ENCODE results near the gene MAGI1. TPM values are rescaled to one million over a fixed set of nuclear protein-coding genes. Genes with fewer than 3 reads are reported as not detected.
"Not testable (repeated sequence)": the region's sequence is repeated elsewhere in the genome, so short reads cannot be mapped to it uniquely, and the experiment has no call there.

The MAGI1 gene
- total RNA-seq, 2 donors from 2014 or later = 23.4 to 41.4 TPM

GRCh38 chr3:65615329-65615728, 423.4 kb downstream of the MAGI1 start:
- Histone ChIP-seq H3K27me3 (no peaks in the 10 kb centered on the region), H3K36me3 (no peaks in the 10 kb centered on the region), H3K9ac (ENCODE audit: low read depth in 2 of 2, low read length in 2 of 2) (no peak overlapping the region), H3K9me3 (no peaks in the 10 kb centered on the region), H3K27ac (no peak overlapping the region), H3K4me1 (no peaks in the 10 kb centered on the region), H3K4me3 (no peak overlapping the region)
- no peak for TF ChIP-seq CTCF (IDR thresholded peaks at IDR 0.05)
- DNase-seq = no peak
- intact Hi-C loops (cut with DNase I) = no loop called here

GRCh38 chr3:65614585-65614984, 424.1 kb downstream of the MAGI1 start:
- no peak overlapping the region for H3K27ac ChIP-seq
- TF ChIP-seq CTCF (IDR thresholded peaks at IDR 0.05) = no peak
- H3K4me3 ChIP-seq = no peak overlapping the region
- no peaks in the 10 kb centered on the region for H3K9me3 ChIP-seq
- no peak overlapping the region for H3K9ac ChIP-seq (ENCODE audit: low read depth in 2 of 2, low read length in 2 of 2)
- H3K27me3 ChIP-seq = no peaks in the 10 kb centered on the region
- no peaks in the 10 kb centered on the region for H3K4me1 ChIP-seq
- no peak for DNase-seq
- no peaks in the 10 kb centered on the region for H3K36me3 ChIP-seq
- intact Hi-C loops (cut with DNase I) = no loop called here

- H3K4me3 ChIP-seq; intact Hi-C loops (cut with DNase I); DNase-seq; H3K27ac ChIP-seq; H3K9ac ChIP-seq (ENCODE audit: low read depth in 2 of 2, low read length in 2 of 2); H3K36me3 ChIP-seq; H3K27me3 ChIP-seq; H3K4me1 ChIP-seq; H3K9me3 ChIP-seq: not testable (repeated sequence)
Observed at GRCh38 chr3:65607965-65608460, 430.7 kb downstream of the MAGI1 start.

- Histone ChIP-seq H3K4me1 (no peaks in the 10 kb centered on the region), H3K9me3 (no peaks in the 10 kb centered on the region), H3K36me3 (no peaks in the 10 kb centered on the region), H3K9ac (ENCODE audit: low read depth in 2 of 2, low read length in 2 of 2) (no peak overlapping the region), H3K4me3 (no peak overlapping the region), H3K27me3 (no peaks in the 10 kb centered on the region), H3K27ac (no peak overlapping the region)
- TF ChIP-seq CTCF (IDR thresholded peaks at IDR 0.05) = no peak
- intact Hi-C loops (cut with DNase I) = no loop called here
- DNase-seq = no peak
Observed at GRCh38 chr3:65607101-65607500, 431.6 kb downstream of the MAGI1 start.

GRCh38 chr3:65605876-65606432, 432.8 kb downstream of the MAGI1 start:
- intact Hi-C loops (cut with DNase I) = no loop called here
- TF ChIP-seq CTCF (IDR thresholded peaks at IDR 0.05) = no peak
- Histone ChIP-seq H3K4me3 (no peak overlapping the region), H3K36me3 (no peaks in the 10 kb centered on the region), H3K9ac (ENCODE audit: low read depth in 2 of 2, low read length in 2 of 2) (no peak overlapping the region), H3K9me3 (no peaks in the 10 kb centered on the region), H3K4me1 (no peaks in the 10 kb centered on the region), H3K27me3 (no peaks in the 10 kb centered on the region), H3K27ac (no peak overlapping the region)
- no peak for DNase-seq

- no peak for DNase-seq
- Histone ChIP-seq H3K9me3 (no peaks in the 10 kb centered on the region), H3K4me1 (no peaks in the 10 kb centered on the region), H3K36me3 (no peaks in the 10 kb centered on the region), H3K27me3 (no peaks in the 10 kb centered on the region), H3K9ac (ENCODE audit: low read depth in 2 of 2, low read length in 2 of 2) (no peak overlapping the region), H3K27ac (no peak overlapping the region), H3K4me3 (no peak overlapping the region)
- no peak for TF ChIP-seq CTCF (IDR thresholded peaks at IDR 0.05)
- intact Hi-C loops (cut with DNase I) = no loop called here
Observed at GRCh38 chr3:65604863-65605526, 433.7 kb downstream of the MAGI1 start.

Measured in colonic mucosa (tissue), 4 donors.